Esophagus squamous epithelium (tissue), 4 donors: Measurements from ENCODE around the gene OAS3.

Experiments used
- CTCF ChIP-seq, 6 experiments: fragments of 450-650 bp in 4 of 6; fragments of 200-600 bp in 2 of 6; sonication (generic) in 2 of 6; IDR thresholded peaks; one replicate each; pipeline ENCODE4 v1.5.1; 2016 to 2019; ENCODE audit warnings: antibody characterized with exemption in 6 of 6, mild to moderate bottlenecking in 4 of 6, moderate library complexity in 4 of 6
- POLR2A ChIP-seq, 4 donors: fragments of 450-650 bp; IDR thresholded peaks; one replicate each; pipeline ENCODE4 v1.6.1; 2017; ENCODE audit warnings: antibody characterized with exemption in 4 of 4, mild to moderate bottlenecking in 4 of 4, moderate library complexity in 3 of 4

- TF ChIP-seq CTCF (IDR thresholded peaks at IDR 0.05), result no peak
- no peak for TF ChIP-seq POLR2A (IDR thresholded peaks at IDR 0.05)
These were observed 44.1 kb upstream of the OAS3 start for GRCh38 chr12:112894128-112894527.
